Type B pancreatic cell (in vitro differentiated cells): Measurements from ENCODE around the gene RAD50. TPM values are rescaled to one million over a fixed set of nuclear protein-coding genes. Genes with fewer than 3 reads are reported as not detected.

Experiments used
- DNase-seq: peaks from one replicate; pipeline ENCODE4 v3.0.0; 2021; ENCODE audit warnings: mixed read lengths; ENCODE audit not compliant: unreplicated experiment; ENCODE audit errors: extremely low spot score
- H3K27ac Mint-ChIP-seq: 2 replicates; pipeline ENCODE4 v1.8.0; 2021; ENCODE audit warnings: mild to moderate bottlenecking, mixed read lengths
- H3K27me3 Mint-ChIP-seq: 2 replicates; pipeline ENCODE4 v1.8.0; 2021; ENCODE audit warnings: mixed read lengths
- H3K36me3 Mint-ChIP-seq: 2 replicates; pipeline ENCODE4 v1.8.0; 2021; ENCODE audit warnings: mixed read lengths
- H3K4me1 Mint-ChIP-seq: one replicate; pipeline ENCODE4 v1.8.0; 2021; ENCODE audit warnings: mixed read lengths; ENCODE audit not compliant: unreplicated experiment
- H3K4me3 Mint-ChIP-seq: 2 replicates; pipeline ENCODE4 v1.8.0; 2021; ENCODE audit warnings: mild to moderate bottlenecking, mixed read lengths
- H3K9me3 Mint-ChIP-seq: 2 replicates; pipeline ENCODE4 v1.8.0; 2021; ENCODE audit warnings: mixed read lengths
- CTCF ChIP-seq: fragments of 200-600 bp; sonication (generic); conservative IDR thresholded peaks from 2 replicates; pipeline ENCODE4 v1.5.0; 2021; ENCODE audit warnings: antibody characterized with exemption, mild to moderate bottlenecking
- total RNA-seq: library from RNA; stranded (reverse); gene quantifications from 2 replicates; pipeline ENCODE4 v1.2.1, GENCODE V29; 2021; ENCODE audit warnings: low replicate concordance

The RAD50 gene
- total RNA-seq, 1 donor from 2014 or later, result 41.3 TPM

GRCh38 chr5:132677191-132677590 is 120.4 kb downstream of the RAD50 start:
- TF ChIP-seq CTCF, result no peak
- peak overlapping the region; percentile 8 for H3K27ac Mint-ChIP-seq
- no peak overlapping the region for H3K4me3 Mint-ChIP-seq
- H3K36me3 Mint-ChIP-seq, result no peaks in the 10 kb centered on the region
- no peaks in the 10 kb centered on the region for H3K9me3 Mint-ChIP-seq
- H3K4me1 Mint-ChIP-seq, result no peaks in the 10 kb centered on the region
- peak; percentile 27 for DNase-seq
- H3K27me3 Mint-ChIP-seq, result no peaks in the 10 kb centered on the region

GRCh38 chr5:132677682-132678400 is 121.1 kb downstream of the RAD50 start:
- Mint-ChIP-seq H3K9me3 (no peaks in the 10 kb centered on the region), H3K4me3 (no peak overlapping the region), H3K36me3 (no peaks in the 10 kb centered on the region), H3K27me3 (no peaks in the 10 kb centered on the region), H3K27ac (no peak overlapping the region), H3K4me1 (no peaks in the 10 kb centered on the region)
- peak; percentile 52 for DNase-seq
- TF ChIP-seq CTCF, result no peak

- DNase-seq, result no peak
- H3K27ac Mint-ChIP-seq, result no peak overlapping the region
- no peak overlapping the region for H3K4me3 Mint-ChIP-seq
- H3K9me3 Mint-ChIP-seq, result no peaks in the 10 kb centered on the region
- no peaks in the 10 kb centered on the region for H3K4me1 Mint-ChIP-seq
- H3K27me3 Mint-ChIP-seq, result no peaks in the 10 kb centered on the region
- TF ChIP-seq CTCF, result no peak
- no peaks in the 10 kb centered on the region for H3K36me3 Mint-ChIP-seq
Observed at GRCh38 chr5:132678735-132679134, 122.0 kb downstream of the RAD50 start.

GRCh38 chr5:132679166-132679565 is 122.4 kb downstream of the RAD50 start:
- Mint-ChIP-seq H3K4me3 (no peak overlapping the region), H3K27ac (no peak overlapping the region), H3K9me3 (no peaks in the 10 kb centered on the region), H3K36me3 (no peaks in the 10 kb centered on the region), H3K27me3 (no peaks in the 10 kb centered on the region), H3K4me1 (no peaks in the 10 kb centered on the region)
- TF ChIP-seq CTCF, result no peak
- no peak for DNase-seq

GRCh38 chr5:132679717-132680380 is 123.1 kb downstream of the RAD50 start:
- no peaks in the 10 kb centered on the region for H3K36me3 Mint-ChIP-seq
- no peak overlapping the region for H3K4me3 Mint-ChIP-seq
- no peak overlapping the region for H3K27ac Mint-ChIP-seq
- TF ChIP-seq CTCF, result no peak
- H3K4me1 Mint-ChIP-seq, result no peaks in the 10 kb centered on the region
- H3K27me3 Mint-ChIP-seq, result no peaks in the 10 kb centered on the region
- DNase-seq, result no peak
- H3K9me3 Mint-ChIP-seq, result no peaks in the 10 kb centered on the region
